Stimulated activated CD4-positive, alpha-beta T cell treated with anti-CD3 and anti-CD28 coated beads, Interleukin-2, amount 100 ng/mL, for 4 hours (primary cell): ENCODE data around the gene CRYBG2.
"Not testable (repeated sequence)": the region's sequence is repeated elsewhere in the genome, so short reads cannot be mapped to it uniquely, and the experiment has no call there.

ENCODE experiments used
- DNase-seq: peaks from one replicate; pipeline ENCODE4 v3.0.0-alpha.2; 2020; ENCODE audit warnings: low read depth

The CRYBG2 gene

DNA sequence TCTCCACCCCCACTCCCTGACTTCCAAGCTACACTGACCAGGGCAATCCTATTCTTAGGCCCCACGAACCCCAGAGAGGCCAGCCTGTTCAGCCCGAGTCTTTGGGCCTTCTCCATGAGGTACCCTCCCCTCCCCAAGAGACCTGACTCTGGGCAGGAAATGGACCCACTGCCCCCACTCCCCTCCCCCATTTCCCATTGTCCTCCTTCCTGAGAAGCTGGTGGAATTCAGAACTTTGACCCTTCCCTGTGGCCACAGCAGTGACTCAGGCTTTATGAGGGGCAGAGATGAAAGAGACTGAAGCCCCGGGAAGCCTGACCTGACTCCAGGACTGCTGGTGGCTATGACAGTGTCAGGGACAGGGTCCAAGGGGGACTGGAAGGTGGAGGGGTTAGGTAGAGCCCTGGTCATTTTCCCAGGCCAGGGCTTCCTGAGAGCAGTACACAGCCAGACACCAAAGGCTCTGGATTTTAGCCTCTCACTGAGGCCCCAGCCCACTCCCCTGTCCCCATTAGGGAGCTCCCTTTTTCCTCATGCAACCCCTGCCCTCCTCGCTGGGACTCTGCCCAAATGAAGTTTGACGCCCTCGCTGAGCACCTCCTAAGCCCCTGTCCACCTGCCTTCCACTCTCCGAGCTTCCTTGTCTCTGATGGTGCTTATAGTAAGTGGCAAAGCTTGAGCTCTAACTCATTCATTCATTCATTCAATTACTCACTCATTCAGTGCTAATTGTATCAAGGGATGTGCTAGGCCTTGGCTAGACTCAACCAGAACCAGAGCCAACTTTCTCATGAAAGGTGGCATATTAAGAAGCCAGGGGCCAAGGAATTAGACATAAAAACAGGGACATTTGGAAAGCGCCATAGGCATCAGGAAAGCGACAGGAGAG, 3.0 kb downstream of the CRYBG2 start:
- DNase-seq = no peak

DNA sequence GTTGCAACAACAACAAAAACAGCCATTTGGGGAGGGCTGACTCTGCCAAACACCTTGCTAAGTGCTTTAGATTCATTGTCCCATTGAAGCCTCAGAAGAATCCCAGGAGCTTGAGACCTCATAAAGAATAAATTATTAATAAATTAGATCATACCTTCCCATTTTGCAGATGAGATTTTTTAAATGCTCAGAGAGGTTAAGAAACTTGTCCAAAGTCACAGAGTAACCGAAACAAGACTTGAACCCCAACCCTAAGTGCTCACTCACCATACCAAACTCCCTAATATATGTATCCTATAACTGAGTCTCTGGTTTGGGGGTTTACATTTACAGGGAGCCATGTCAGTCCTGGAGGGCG, 3.6 kb downstream of the CRYBG2 start:
- no peak for DNase-seq

DNA sequence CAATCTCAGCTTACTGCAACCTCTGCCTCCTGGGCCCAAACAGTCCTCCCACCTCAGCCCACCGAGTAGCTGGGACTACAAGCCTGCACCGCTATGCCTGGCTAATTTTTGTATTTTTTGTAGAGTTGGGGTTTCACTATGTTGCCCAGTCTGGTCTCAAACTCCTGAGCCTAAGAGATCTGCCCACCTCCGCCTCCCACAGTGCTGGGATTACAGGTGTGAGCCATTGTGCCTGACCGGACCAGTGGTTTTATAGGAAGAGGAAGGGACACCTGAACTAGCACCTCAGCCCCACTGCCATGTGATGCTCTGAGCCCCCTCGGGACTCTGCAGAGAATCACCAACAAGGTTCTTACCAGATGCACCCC, 4.1 kb downstream of the CRYBG2 start:
- no peak for DNase-seq

DNA sequence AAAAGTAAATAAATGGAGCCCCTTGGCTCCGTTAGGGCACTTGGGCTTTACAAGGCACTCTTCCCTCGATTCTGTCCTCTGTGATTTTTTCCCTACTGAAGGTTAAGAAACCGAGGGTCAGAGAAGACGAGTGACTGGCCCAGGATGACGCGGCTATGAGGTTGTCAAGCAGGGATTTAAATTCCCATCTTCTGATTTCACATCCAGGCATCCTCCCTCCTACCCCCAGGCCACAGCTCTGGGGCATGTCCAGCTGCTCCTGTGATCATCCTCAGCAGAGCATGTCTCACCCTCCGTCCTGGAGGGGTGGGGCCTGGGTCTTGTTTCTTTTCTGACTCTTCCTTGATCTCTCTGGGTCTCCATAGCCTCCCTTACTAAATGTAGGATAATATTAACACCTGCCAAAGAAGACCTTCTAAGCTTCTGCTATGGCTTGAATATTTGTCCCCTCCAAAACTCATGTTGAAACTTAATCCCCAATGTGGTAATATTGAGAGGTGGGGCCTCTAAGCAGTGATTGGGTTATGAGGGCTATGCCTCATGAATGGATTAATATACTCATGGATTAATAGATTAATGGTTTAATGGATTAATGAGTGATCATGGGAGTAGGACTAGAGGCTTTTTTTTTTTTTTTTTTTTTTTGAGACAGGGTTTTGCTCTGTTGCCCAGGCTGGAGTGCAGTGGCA, 4.6 kb downstream of the CRYBG2 start:
- DNase-seq = no peak

GRCh38 chr1:26346274-26347033, 7.5 kb downstream of the CRYBG2 start:
- DNase-seq = no peak

DNA sequence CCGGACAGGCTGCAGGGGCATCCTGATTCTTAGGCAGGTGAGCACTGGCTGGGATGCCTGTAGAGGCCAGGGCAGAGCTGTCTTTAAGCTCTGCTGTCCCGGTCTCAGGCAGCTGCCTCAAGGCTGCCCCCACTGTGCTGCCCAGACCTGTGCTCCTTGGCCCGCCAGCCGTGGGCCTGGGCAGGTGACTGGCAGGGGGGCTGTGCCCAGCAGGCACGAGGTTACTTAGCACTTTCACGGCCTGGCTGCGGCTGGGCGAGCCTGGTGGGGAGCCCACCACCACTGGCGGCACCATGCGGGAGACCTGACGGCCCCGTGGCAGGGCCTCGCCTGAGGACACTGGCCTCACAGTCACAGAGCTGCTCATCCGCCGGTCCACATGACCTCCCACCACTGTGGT, 8.2 kb downstream of the CRYBG2 start:
- no peak for DNase-seq

DNA sequence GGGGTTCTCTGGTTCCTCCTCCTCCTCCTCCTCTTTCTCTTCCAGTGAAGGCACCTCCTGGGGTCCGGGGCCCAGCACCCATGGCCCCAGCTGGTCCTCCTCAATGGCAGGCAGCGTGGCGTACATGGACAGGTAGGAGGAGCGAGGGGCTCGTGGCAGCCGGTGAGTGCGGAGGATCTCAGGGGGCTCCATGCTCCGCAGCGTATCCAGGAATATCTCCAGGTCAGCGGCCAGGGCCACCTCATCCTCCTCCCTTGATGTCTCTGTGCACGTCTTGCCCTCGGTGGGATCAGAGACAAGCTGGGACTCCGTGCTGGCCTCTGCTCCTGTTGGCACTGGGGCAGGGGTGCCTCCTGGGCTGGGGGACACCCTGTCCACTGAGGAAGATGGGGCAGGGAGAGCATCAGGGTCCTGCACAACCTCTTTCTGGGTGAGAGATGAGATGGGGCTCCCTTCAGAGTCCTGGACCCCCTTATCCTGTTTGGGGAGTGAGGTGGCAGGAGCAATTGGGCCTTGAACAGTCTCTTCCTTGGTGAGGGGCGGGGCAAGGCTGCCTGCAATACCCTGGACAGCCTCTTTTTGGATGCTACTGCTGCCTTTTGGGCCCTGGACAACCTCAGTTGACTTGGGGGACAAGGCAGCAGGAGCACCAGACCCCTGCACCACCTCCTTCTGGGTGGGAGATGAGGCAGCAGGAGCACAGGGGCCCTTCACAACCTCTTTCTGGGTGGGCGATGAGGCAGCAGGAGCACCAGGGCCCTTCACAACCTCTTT, 9.6 kb downstream of the CRYBG2 start:
- no peak for DNase-seq

GRCh38 chr1:26340047-26340481, 13.9 kb downstream of the CRYBG2 start:
- DNase-seq = no peak

- no peak for DNase-seq
These were observed 15.3 kb downstream of the CRYBG2 start for GRCh38 chr1:26338670-26339069.

DNA sequence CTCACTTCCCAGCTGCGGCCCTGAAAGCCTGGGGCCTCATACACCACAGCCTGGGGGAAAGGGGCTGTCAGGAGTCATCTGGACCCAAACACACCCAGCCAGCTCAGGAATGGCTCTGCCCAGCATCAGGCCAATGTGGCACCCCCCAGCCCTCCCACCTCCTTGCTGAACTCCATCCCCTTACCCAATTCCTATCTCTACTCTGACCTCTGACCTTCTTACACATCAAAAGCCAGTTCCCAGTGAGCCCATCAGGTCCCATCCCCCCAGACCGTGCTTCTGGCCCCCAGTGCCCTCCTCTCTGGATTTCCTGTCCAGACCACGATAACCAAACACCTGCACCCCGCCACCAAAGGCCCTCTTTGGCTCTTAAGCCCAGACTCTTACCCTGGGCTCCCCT, 16.3 kb downstream of the CRYBG2 start:
- no peak for DNase-seq

DNA sequence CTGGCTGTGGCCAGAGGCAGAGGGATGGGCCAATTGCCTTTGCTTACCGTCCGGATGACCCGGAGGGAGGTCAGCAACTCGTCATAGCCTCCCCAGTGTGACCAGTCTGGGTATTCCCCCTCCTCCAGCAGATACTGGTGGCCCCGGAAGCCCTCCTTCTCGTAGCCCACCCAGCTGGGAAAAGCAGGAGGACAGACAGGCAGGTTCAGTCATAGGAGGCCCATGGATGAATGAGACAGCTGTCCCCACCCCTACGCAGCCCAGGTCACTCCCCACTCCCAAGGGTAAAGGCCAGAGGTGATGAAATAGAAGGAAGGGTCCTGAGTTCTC, 16.8 kb downstream of the CRYBG2 start:
- no peak for DNase-seq

GRCh38 chr1:26336477-26337205, 17.3 kb downstream of the CRYBG2 start:
- DNase-seq = peak; percentile 85

- no peak for DNase-seq
These were observed 18.0 kb downstream of the CRYBG2 start for GRCh38 chr1:26335774-26336476.

GRCh38 chr1:26333312-26333711, 20.6 kb downstream of the CRYBG2 start:
- DNase-seq = not testable (repeated sequence)

DNA sequence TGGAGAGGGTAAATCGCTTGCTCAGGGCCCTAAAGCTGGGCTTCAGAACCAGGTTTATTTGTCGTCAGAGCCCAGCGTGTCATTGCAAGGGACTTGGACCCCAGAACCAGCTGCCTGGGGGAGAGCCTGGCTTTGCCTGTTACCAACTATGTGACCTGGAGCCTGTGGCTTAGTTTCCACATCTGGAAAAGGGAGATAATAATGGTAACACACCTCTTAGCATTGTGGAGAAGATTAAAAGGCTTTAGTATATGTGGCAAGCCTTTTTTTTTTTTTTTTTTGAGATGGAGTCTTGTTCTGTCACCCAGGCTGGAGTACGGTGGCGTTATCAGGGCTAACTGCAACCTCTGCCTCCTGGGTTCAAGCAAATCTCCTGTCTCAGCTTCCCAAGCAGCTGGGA, 23.7 kb downstream of the CRYBG2 start:
- no peak for DNase-seq

GRCh38 chr1:26329380-26329779, 24.6 kb downstream of the CRYBG2 start:
- DNase-seq = not testable (repeated sequence)

GRCh38 chr1:26328597-26328996, 25.3 kb downstream of the CRYBG2 start:
- DNase-seq = no peak

DNA sequence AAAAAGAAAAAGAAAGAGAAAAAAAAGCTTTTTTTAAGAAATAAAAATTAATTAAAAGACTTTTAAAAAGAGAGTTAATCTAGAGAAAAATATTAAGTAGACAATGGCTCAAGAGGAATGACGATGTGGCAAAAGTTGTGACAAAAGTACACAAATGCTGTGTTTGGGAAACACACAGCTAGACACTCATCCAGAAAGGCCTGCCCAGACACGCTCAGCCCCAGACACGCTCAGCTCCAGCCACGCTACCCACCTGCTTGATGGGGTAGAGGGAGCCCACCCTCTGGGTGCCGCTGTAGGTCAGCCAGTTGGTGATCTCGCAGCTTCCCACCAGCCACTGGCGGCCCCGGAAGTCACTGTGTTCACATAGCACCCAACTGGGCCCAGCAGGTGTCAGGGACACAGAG, 26.0 kb downstream of the CRYBG2 start:
- no peak for DNase-seq

DNA sequence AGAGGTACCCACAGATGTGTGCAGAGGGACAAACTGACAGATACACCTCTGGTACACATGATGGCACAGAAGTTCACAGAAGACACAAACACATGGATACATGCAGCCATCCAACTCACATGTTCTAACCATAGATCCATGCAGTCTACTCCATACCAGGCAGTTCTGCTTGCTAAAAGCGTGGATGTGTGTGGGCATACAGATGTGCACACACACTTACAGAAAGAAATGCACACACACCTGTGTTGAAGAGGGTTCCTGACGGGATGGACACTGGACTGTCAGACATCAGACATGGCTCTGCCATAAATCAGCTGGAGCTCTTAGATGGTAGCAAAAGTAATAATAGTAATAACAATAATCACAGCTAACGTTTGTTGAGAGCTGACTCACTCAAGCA, 29.4 kb downstream of the CRYBG2 start:
- no peak for DNase-seq

GRCh38 chr1:26323382-26323781, 30.5 kb downstream of the CRYBG2 start:
- DNase-seq = no peak

- no peak for DNase-seq
These were observed 31.9 kb downstream of the CRYBG2 start for GRCh38 chr1:26322042-26322331.
